ENCODE data around the gene RCAN3. TPM values are rescaled to one million over a fixed set of nuclear protein-coding genes. Genes with fewer than 3 reads are reported as not detected.
A peak's percentile ranks its signal among the peaks of the same experiment; 100 is the strongest.

Gene RCAN3
- total and polyA plus RNA-seq, 2 of the 13 experiments (the other 11 are each of a cell fraction or from before 2014, with no cell fraction given), result 12.2 to 13.3 TPM

- no peak for TF ChIP-seq TERF1 (CRISPR knock-in tag; IDR thresholded peaks at IDR 0.05)
- TF ChIP-seq ZBTB37 (CRISPR knock-in tag; IDR thresholded peaks at IDR 0.05), result no peak
- TF ChIP-seq CENPBD1 (CRISPR knock-in tag; IDR thresholded peaks at IDR 0.05; ENCODE audit: borderline replicate concordance, low read depth), result no peak
- TF ChIP-seq HMG20A (CRISPR knock-in tag; IDR thresholded peaks at IDR 0.05; ENCODE audit: borderline replicate concordance), result peak; percentile 55; the same call in 1 of the 2 replicates
- peak; percentile 81 for TF ChIP-seq HDAC1 (CRISPR knock-in tag; IDR thresholded peaks at IDR 0.05)
- TF ChIP-seq DR1 (CRISPR knock-in tag; IDR thresholded peaks at IDR 0.05), result peak; percentile 51; the same call in 1 of the 2 replicates
- TF ChIP-seq ATAD3A (CRISPR knock-in tag; IDR thresholded peaks at IDR 0.05), result no peak
- TF ChIP-seq ASH2L (IDR thresholded peaks at IDR 0.05; ENCODE audit: insufficient read length, low read depth, low read length), result peak; percentile 91
- TF ChIP-seq MTA3 (CRISPR knock-in tag; IDR thresholded peaks at IDR 0.05), result no peak
- TF ChIP-seq AGO1 (IDR thresholded peaks at IDR 0.05; ENCODE audit: low read depth, low read length, poor library complexity, severe bottlenecking), result no peak
- peak; percentile 80; the same call in 1 of the 2 replicates for TF ChIP-seq CSRNP1 (CRISPR knock-in tag; IDR thresholded peaks at IDR 0.05)
- no peak for TF ChIP-seq PAX8 (CRISPR knock-in tag; IDR thresholded peaks at IDR 0.05; ENCODE audit: borderline replicate concordance)
- TF ChIP-seq TRAFD1 (CRISPR knock-in tag; IDR thresholded peaks at IDR 0.05; ENCODE audit: borderline replicate concordance), result no peak
- TF ChIP-seq RBM39 (IDR thresholded peaks at IDR 0.05; ENCODE audit: low read depth, low read length, poor library complexity, severe bottlenecking), result no peak
- no peak for TF ChIP-seq HDAC6 (IDR thresholded peaks at IDR 0.05; ENCODE audit: low read depth, low read length)
- peak; percentile 94 for TF ChIP-seq ZNF770 (CRISPR knock-in tag; IDR thresholded peaks at IDR 0.05)
- TF ChIP-seq CREB1 (IDR thresholded peaks at IDR 0.05), result peak; percentile 43
- peak; percentile 84 for TF ChIP-seq CREB1 (CRISPR knock-in tag; IDR thresholded peaks at IDR 0.05)
- TF ChIP-seq GPBP1L1 (CRISPR knock-in tag; IDR thresholded peaks at IDR 0.05), result no peak
Observed at GRCh38 chr1:24567792-24568388, 65.3 kb downstream of the RCAN3 start (continued).

Measured in HepG2 (cell line).